Stimulated activated CD8-positive, alpha-beta memory T cell treated with anti-CD3 and anti-CD28 coated beads, Interleukin-15, amount 100 ng/mL, for 4 hours (primary cell): ENCODE results near the gene RET.

Source experiments
- DNase-seq, 2 donors: peaks; one replicate each; pipeline ENCODE4 v3.0.0-alpha.2; 2020; ENCODE audit warnings: low read depth in 2 of 2

RET gene

DNA sequence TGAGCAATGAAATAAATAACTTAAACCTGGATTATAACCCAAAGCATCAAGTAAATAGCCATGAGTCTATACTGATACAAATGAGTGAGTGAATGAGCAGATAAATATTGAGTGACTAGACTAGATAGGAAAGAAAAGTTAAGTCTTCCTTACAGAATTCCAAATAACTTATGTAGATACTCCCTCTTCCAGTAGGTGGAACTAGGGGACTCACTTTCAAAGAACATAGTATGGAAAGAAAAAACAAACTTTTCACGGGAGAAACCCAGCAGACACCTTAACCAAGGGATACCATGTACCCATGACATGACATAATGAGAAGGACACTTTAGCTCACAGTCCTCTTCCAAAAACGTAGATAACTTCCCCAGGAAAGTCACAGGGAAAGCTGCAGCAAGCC, 93.6 kb downstream of the RET start:
- no peak for DNase-seq

DNA sequence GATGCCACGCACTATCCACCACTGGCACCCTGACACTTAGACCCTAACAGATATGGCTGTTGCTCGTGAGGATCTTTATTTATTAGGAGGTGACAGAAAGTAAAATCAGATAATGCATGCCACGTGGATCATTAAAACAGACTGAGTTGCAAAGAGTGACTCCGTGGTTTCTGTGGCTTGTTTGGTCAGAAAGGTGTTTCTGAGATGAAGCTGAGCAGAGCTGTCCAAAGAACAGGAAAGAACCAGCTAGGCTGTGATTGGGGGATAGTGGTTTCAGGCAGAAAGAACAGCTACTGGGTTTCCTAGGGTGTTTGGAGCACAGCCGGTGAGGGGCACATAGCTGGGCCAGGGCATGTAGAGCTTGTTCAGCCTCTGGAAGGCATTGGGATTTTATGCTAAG, 95.8 kb downstream of the RET start:
- no peak for DNase-seq

DNA sequence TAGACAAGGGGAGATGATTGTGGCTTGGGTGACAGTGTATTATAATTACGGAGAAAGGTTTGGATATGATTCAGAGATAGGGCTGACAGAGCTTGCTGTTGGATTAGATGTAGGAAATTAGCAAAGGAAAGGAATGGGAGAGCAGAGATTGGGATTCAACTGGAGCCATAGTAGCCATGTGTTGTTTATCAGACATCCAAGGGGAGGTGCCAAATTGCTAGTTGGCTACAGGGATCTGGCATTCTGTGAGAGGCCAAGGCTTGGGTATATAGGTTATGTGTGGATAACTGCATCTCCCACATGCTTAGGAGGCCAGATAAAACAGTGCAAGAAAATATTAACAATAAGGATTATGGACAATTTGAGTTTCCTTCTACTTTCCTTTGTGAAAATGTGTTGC, 96.3 kb downstream of the RET start:
- no peak for DNase-seq

DNA sequence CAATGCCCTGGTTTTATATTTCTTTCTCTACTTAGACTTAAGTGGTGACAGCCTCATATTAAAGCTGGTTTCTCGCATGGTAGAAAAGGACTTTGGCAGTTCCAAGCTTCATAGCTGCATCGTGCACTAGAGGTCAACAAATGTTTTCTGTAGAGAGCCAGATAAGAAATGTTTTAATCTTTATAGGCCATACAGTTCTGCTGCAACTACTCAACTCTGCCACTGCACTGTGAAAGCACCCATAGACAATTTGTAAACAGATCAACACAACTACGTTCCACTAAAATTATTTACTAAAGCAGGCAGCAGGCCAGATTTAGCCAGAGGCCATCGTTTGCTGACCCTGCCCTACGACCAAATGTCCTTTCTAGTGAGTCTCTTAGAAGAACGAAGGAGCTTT, 98.1 kb downstream of the RET start:
- no peak for DNase-seq

DNA sequence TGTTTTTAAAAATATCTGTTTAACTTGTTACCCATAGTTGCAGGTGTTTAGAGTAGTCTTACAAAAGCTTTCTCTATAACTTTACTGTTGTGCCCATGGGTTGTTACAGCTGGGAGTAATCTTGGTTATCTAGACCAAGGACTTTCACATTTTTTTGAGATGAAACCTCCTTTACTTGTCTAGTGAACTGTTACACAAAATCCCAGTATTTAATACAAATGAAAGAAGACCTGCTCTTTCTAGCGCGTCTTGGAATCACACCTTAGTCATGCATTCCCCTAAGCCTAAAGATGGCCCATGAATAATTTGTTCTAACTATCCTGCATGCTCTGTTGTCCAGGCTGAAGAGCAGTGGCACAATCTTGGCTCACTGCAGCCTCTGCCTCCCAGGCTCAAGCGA, 99.4 kb downstream of the RET start:
- no peak for DNase-seq

DNA sequence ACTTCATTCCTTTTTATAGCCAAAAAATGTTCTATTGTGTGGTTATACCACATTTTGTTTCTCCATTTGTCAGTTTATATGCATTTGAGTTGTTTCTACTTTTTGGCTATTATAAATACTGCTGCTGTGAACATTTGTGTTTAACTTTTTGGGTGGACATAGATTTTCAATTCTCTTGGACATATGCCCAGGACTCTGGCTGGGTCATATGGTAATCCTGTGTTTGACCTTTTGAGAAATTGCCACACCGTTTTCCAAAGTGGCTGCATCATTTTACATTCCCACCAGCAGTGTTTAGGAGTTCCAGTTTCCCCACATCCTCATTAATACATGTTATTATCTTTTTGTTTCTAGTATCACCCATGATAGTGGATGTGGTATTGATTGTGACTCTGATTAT, 100.7 kb downstream of the RET start:
- no peak for DNase-seq
